NCI-H2107 (cell line): ENCODE measurements around the gene POLR3A.
"Not testable (repeated sequence)": the region's sequence is repeated elsewhere in the genome, so short reads cannot be mapped to it uniquely, and the experiment has no call there.

ENCODE experiments used
- DNase-seq: peaks from one replicate; lab custom pipeline; 2025; lab: John Stamatoyannopoulos, UW

Gene POLR3A

GRCh38 chr10:78019264-78019663 lies 10.1 kb downstream of the POLR3A start:
- DNase-seq = no peak

GRCh38 chr10:78017856-78018255 lies 11.5 kb downstream of the POLR3A start:
- DNase-seq = no peak

DNA sequence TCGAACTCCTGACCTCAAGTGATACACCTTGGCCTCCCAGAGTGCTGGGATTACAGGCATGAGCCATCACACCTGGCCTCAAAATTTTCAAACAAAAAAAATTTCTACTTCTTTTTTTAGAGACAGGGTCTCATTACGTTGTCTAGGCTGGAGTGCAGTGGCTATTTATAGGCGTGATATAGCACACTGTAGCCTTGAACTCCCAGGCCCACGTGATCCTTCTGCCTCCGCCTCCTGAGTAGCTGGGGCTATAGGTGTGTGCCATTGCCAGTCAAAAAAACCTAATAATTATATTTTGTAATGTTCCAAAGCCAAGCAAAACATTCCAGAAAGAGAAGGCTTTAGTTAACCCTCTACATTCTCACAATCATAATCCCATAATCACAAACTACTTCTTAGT lies 13.8 kb downstream of the POLR3A start:
- no peak for DNase-seq

GRCh38 chr10:78013564-78013963 lies 15.8 kb downstream of the POLR3A start:
- no peak for DNase-seq

DNA sequence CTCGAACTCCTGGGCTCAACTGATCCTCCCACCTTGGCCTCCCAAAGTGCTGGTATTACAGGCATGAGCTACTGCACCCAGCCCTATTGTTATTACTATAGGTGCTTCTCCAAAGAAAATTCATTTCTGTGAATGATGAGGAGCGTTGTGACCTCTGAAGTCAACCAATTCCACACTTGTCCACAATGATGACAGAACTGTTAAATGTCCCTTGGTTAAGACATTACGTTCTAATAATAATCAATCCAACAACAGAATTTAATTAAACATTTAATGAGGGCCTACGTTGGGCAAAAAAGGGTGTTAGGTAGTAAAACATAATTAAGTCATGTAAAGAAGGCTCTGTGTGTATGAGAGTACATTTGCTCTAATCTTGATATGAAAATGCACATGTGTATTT lies 18.2 kb downstream of the POLR3A start:
- no peak for DNase-seq

GRCh38 chr10:78010278-78010677 lies 19.0 kb downstream of the POLR3A start:
- no peak for DNase-seq

- DNase-seq = no peak
These were observed 19.7 kb downstream of the POLR3A start for GRCh38 chr10:78009662-78010061.

DNA sequence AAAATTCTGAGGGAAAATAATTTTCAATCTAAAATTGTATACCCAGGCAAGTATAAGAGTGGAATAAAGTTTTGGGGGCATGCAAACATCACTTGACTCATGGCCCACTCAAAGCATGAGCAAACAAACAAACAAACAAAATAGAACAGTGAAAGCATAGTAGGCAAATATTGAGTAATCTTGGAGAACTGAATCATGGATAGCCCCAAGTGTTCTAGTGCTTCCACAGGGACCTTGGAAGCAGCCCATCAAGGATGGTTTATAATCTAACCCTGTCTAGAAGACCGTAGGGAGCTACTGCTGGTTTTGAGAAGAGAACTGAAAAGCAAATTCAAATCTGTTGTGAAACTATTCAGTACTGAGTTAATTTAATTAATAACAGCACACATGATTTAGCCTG lies 22.1 kb downstream of the POLR3A start:
- DNase-seq = no peak

GRCh38 chr10:78004215-78005026 lies 24.9 kb downstream of the POLR3A start:
- DNase-seq = peak; percentile 44

DNA sequence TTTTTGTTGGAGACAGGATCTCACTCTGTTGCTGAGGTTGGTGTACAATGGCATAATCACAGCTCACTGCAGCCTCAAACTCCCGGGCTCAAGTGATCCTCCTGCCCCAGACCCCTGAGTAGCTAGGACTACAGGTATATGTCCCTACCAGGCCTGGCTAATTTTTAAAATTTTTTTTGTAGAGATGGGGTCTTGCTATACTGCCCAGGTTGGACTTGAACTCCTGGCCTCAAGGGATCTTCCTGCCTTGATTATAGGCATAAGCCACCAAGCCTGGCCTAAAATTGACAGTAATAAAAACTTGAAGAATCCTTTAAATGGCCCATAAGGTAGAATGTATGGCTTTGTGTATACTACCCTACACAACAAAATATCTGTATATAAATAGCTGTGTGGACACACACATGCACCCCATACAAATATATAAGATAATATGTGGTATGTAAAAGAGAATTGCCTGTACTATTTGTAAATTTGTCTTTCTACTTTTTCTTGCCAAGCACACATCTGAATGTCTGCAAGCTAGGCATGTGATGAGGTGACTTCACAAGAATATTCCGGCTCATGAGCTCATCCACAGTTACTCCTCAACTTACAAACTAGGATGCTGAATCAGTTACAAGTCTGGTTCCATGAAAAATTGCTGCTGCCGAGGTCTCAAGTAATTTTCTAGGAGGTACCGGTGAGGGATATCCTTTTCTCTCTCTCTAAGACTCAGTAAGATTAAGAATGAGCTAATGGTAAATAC lies 26.6 kb downstream of the POLR3A start:
- DNase-seq = no peak

DNA sequence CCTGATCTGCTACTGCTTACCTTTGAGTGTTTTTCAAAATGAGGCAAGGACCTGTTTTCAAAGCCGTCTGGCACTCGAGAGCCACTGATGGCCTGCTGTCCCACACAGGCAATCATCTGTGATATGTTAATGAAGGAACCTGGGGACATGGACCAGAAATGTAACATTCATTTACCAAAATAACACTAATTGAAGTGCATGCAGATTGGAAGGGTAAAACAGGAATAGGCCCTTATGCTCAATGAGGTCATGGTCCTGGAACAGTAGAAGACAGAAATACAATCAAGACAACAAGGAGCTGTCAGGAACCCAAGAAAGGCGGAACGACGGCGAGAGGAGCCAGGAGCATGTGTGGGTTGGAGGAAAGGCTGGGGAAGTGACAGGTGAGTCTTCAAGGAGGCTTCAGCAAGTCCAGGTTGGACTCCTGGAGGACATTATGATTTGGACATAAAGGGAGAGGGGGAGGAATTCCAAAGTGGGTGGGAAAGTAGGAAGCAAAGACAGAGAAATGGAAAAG lies 28.3 kb downstream of the POLR3A start:
- no peak for DNase-seq

DNA sequence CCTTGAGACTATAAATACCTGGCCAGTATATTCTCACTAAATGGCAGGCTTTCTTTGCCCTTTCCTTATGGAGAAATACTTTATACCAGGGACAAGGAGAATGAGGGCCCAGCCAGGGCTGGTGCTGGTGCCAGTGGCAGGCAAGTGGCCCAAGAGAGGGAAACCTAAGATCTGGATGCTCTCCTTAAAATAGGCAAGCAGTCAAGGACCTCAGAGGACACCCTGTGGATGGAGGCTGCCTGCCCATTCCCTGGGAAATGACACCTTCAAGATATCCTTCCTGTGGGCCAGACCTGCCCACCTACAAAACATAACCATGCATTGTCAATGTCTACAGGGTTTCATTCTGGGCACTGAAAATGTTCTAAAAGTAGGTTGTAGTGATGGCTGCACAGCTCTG lies 29.1 kb downstream of the POLR3A start:
- no peak for DNase-seq

GRCh38 chr10:77998780-77999179 lies 30.5 kb downstream of the POLR3A start:
- DNase-seq = not testable (repeated sequence)

DNA sequence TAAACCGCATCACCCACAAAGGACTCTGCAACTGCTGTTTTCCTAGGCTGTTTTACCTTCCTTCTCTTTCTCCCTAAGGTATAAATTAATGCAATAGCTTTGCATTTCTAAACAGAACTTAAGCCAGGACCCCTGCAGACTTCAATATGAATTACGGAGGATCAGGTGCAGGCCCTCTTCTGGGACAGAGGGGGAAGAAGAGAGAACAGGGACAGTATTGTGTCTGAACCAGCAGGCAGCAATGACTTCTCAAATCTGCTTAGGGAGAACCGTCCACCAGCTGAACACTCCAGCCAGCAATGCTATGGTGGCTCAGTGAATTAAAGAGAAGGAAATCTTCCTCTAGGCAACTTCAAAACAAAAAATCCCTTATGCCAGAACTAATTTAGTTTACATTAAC lies 35.7 kb downstream of the POLR3A start:
- DNase-seq = no peak

- DNase-seq = no peak
These were observed 40.1 kb downstream of the POLR3A start for GRCh38 chr10:77989081-77989724.

GRCh38 chr10:77987671-77988255 lies 41.6 kb downstream of the POLR3A start:
- DNase-seq = no peak

- DNase-seq = no peak
These were observed 44.3 kb downstream of the POLR3A start for GRCh38 chr10:77984986-77985385.

- no peak for DNase-seq
These were observed 45.7 kb downstream of the POLR3A start for GRCh38 chr10:77983384-77984341.

DNA sequence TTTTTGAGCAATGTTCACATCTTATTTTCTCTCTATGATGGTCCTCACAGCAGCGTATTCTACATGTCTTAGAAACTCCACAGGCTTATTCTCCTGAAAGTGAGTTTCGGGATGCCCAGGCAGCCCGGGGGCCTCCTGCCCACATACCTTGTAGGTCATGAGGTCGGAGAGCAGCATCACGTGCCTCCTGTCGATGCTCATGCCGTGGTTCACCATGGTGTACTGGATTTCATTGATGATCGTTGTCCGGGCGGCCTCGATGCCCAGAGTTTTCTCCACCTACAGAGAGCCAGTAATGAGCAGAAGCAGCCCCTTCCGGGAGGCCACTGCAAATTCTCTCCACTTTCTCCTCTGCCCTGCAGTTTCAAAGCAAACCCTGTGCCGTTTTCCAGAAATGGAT lies 48.0 kb downstream of the POLR3A start:
- DNase-seq = no peak

DNA sequence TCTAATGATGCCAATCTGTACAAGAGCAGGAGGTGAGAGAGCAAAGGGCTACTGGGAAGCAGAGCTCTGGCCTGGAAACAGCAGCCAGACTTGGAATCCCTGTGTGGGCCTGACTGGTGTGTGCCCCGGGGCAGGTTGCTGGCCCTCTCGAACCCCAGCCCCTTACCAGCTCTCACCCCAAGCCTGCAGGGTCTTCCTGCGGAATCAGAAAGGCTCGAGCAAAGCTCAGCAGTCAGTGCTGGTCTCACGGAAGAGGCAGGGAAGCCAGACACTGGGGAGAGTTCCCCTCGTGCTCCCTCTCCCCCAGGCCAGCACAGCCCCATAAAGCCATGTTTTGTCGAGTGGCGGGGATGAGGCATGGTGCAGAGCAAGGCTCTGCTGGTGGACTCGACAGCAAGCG lies 50.1 kb downstream of the POLR3A start:
- no peak for DNase-seq

DNA sequence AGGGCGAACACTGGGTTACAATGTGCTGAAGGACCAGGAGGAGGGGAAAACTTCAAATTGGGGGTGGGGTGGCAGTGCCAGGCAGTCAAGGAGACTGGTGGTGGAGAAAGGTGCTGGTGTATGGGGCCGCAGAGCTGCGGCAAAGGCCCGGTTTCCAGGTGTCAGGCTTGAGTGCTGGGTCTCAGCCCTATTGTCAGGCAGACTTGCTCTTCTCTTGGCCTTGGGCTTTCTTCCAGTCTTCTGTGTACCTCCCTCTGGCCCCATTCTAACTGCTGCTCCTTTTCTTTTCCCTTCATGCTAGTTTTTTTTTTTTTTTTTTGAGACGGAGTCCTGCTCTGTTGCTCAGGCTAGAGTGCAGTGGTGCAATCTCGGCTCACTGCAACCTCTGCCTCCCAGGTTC lies 51.0 kb downstream of the POLR3A start:
- DNase-seq = no peak
